ENCODE measurements around the gene DACH1. TPM values are rescaled to one million over a fixed set of nuclear protein-coding genes. Genes with fewer than 3 reads are reported as not detected.

Gene DACH1
- total and polyA plus RNA-seq, 2 of the 13 experiments (the other 11 are each of a cell fraction or from before 2014, with no cell fraction given): not detected

GRCh38 chr13:71576571-71576970, 290.4 kb downstream of the DACH1 start:
- FAIRE-seq (no peak), ATAC-seq (no peak), DNase-seq (ENCODE audit: low spot score) (no peak)
- 0% methylated on average over 1 of the region's 1 CpG for WGBS (ENCODE audit: low lambda C conversion rate)
- H3K9ac ChIP-seq (ENCODE audit: insufficient read depth, low read depth, low read length): no peak overlapping the region
- no peak overlapping the region for H3K27ac ChIP-seq (ENCODE audit: extremely low read length, insufficient read depth, low read length)
- no peaks in the 10 kb centered on the region for H3K9me3 ChIP-seq (ENCODE audit: low read length)
- H3K27me3 ChIP-seq (ENCODE audit: control insufficient read depth in 1 of 2, insufficient read depth in 2 of 2, low read length in 2 of 2): no peaks in the 10 kb centered on the region
- H3K79me2 ChIP-seq (ENCODE audit: insufficient read depth, low read length): no peaks in the 10 kb centered on the region
- in situ Hi-C loops (cut with HindIII; ENCODE audit: extremely low pct_ligation_motif_present, low pct_unique_long_range_greater_than_20kb): no loop called here
- H3K4me1 ChIP-seq (ENCODE audit: insufficient read depth, low read length): no peaks in the 10 kb centered on the region
- no peaks in the 10 kb centered on the region for H4K20me1 ChIP-seq (ENCODE audit: insufficient read depth, low read length)
- CTCF ChIA-PET (ENCODE audit: low intra/inter-chr PET ratio, low total read pairs): no interaction called here
- H3K4me3 ChIP-seq (replicated peaks in 1 of 3; ENCODE audit: insufficient read depth in 1 of 3, low read depth in 2 of 3, low read length in 3 of 3): no peak overlapping the region
- intact Hi-C loops (cut with micrococcal nuclease; ENCODE audit: unreplicated experiment): no loop called here
- no peak overlapping the region for H2AFZ ChIP-seq (ENCODE audit: low read length)
- POLR2A ChIA-PET: no interaction called here
- no TSS peak for BruUV-seq (replicated peaks)
- no peak overlapping the region for H3K4me2 ChIP-seq (ENCODE audit: low read depth, low read length)
- H3K36me3 ChIP-seq (replicated peaks in 1 of 2; ENCODE audit: control insufficient read depth in 1 of 2, insufficient read depth in 2 of 2, low read length in 2 of 2): no peaks in the 10 kb centered on the region
- no peak for TF ChIP-seq ZNF772 (CRISPR knock-in tag; IDR thresholded peaks at IDR 0.05)

DNA sequence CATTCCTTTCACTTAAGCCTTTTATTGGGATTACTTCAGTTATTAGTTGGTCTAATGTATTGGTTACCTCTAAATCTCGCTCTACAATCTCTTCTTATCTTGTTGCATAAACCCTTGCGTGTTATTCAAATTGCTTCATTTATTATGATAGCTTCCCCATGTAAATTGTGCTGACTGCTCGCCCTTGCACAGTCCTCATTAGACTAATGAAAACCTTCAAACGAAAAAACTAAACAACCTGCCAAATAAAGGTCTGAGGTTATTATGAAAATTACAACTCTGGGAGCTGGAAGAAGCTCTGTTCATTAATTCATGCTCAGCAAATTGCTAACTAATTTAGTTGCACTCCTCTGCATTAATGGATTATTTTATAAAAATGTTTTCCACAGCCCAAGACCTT, 320.1 kb downstream of the DACH1 start:
- H3K4me2 ChIP-seq (ENCODE audit: low read depth, low read length): no peak overlapping the region
- H3K9ac ChIP-seq (ENCODE audit: insufficient read depth, low read depth, low read length): no peak overlapping the region
- no peak for FAIRE-seq
- in situ Hi-C loops (cut with HindIII; ENCODE audit: extremely low pct_ligation_motif_present, low pct_unique_long_range_greater_than_20kb) (no loop called here), intact Hi-C loops (cut with micrococcal nuclease; ENCODE audit: unreplicated experiment) (no loop called here)
- POLR2A ChIA-PET: no interaction called here
- no peak for ATAC-seq
- H3K9me3 ChIP-seq (ENCODE audit: low read length): no peaks in the 10 kb centered on the region
- WGBS (ENCODE audit: low lambda C conversion rate): 12% methylated on average over 4 of the region's 4 CpGs
- TF ChIP-seq BHLHE40 (IDR thresholded peaks at IDR 0.05; ENCODE audit: low read length) (no peak), DPF2 (CRISPR knock-in tag; IDR thresholded peaks at IDR 0.05; ENCODE audit: borderline replicate concordance, low read depth) (no peak), ZNF605 (CRISPR knock-in tag; IDR thresholded peaks at IDR 0.05) (no peak), KLF6 (CRISPR knock-in tag; IDR thresholded peaks at IDR 0.05) (no peak), ZNF792 (CRISPR knock-in tag; IDR thresholded peaks at IDR 0.05) (no peak), ZNF572 (CRISPR knock-in tag; IDR thresholded peaks at IDR 0.05) (no peak)
- no peak overlapping the region for H3K4me3 ChIP-seq (replicated peaks in 1 of 3; ENCODE audit: insufficient read depth in 1 of 3, low read depth in 2 of 3, low read length in 3 of 3)
- CTCF ChIA-PET (ENCODE audit: low intra/inter-chr PET ratio, low total read pairs): no interaction called here
- no peaks in the 10 kb centered on the region for H3K36me3 ChIP-seq (replicated peaks in 1 of 2; ENCODE audit: control insufficient read depth in 1 of 2, insufficient read depth in 2 of 2, low read length in 2 of 2)
- H4K20me1 ChIP-seq (ENCODE audit: insufficient read depth, low read length): no peaks in the 10 kb centered on the region
- no peaks in the 10 kb centered on the region for H3K79me2 ChIP-seq (ENCODE audit: insufficient read depth, low read length)
- BruUV-seq (replicated peaks): no TSS peak
- no peak for DNase-seq (ENCODE audit: low spot score)
- H3K4me1 ChIP-seq (ENCODE audit: insufficient read depth, low read length): no peaks in the 10 kb centered on the region
- H2AFZ ChIP-seq (ENCODE audit: low read length): no peak overlapping the region
- no peak overlapping the region for H3K27ac ChIP-seq (ENCODE audit: extremely low read length, insufficient read depth, low read length)
- no peaks in the 10 kb centered on the region for H3K27me3 ChIP-seq (ENCODE audit: control insufficient read depth in 1 of 2, insufficient read depth in 2 of 2, low read length in 2 of 2)

Data from HepG2 (cell line).